IPS DF 19.7 (cell line): ENCODE data around the gene STAMBP.
"Not testable (repeated sequence)": the region's sequence is repeated elsewhere in the genome, so short reads cannot be mapped to it uniquely, and the experiment has no call there.

Source experiments
- DNase-seq: peaks from one replicate; pipeline ENCODE4 v3.0.0-alpha.2; 2013; ENCODE audit warnings: low read depth, low spot score

Gene STAMBP

GRCh38 chr2:73837847-73838585 lies 9.3 kb downstream of the STAMBP start:
- DNase-seq, result no peak

- no peak for DNase-seq
Measured at GRCh38 chr2:73838889-73839534, 10.3 kb downstream of the STAMBP start.

GRCh38 chr2:73839653-73840411 lies 11.1 kb downstream of the STAMBP start:
- no peak for DNase-seq

- no peak for DNase-seq
Measured at GRCh38 chr2:73841912-73842738, 13.4 kb downstream of the STAMBP start.

GRCh38 chr2:73842739-73843019 lies 13.9 kb downstream of the STAMBP start:
- no peak for DNase-seq

- no peak for DNase-seq
Measured at GRCh38 chr2:73844087-73844486, 15.3 kb downstream of the STAMBP start.

- DNase-seq, result no peak
Measured at GRCh38 chr2:73850009-73850408, 21.2 kb downstream of the STAMBP start.

GRCh38 chr2:73851274-73851673 lies 22.5 kb downstream of the STAMBP start:
- no peak for DNase-seq

- DNase-seq, result no peak
Measured at GRCh38 chr2:73852020-73852419, 23.3 kb downstream of the STAMBP start.

GRCh38 chr2:73855526-73855925 lies 26.8 kb downstream of the STAMBP start:
- DNase-seq, result no peak

GRCh38 chr2:73856214-73856613 lies 27.5 kb downstream of the STAMBP start:
- DNase-seq, result no peak

GRCh38 chr2:73859721-73860586 lies 31.2 kb downstream of the STAMBP start:
- DNase-seq, result no peak

GRCh38 chr2:73862987-73863386 lies 34.2 kb downstream of the STAMBP start:
- no peak for DNase-seq

GRCh38 chr2:73868204-73868978 lies 39.6 kb downstream of the STAMBP start:
- no peak for DNase-seq

GRCh38 chr2:73870084-73870483 lies 41.3 kb downstream of the STAMBP start:
- DNase-seq, result no peak

- DNase-seq, result no peak
Measured at GRCh38 chr2:73877071-73877802, 48.5 kb downstream of the STAMBP start.

GRCh38 chr2:73877984-73878383 lies 49.2 kb downstream of the STAMBP start:
- DNase-seq, result not testable (repeated sequence)

GRCh38 chr2:73885406-73885805 lies 56.6 kb downstream of the STAMBP start:
- no peak for DNase-seq

GRCh38 chr2:73886357-73886756 lies 57.6 kb downstream of the STAMBP start:
- DNase-seq, result no peak
